SU-DHL-6 (cell line): ENCODE results near the gene AMZ1.

Experiments used
- CTCF ChIP-seq: fragments of 200-600 bp; sonication (generic); IDR thresholded peaks from one replicate; pipeline ENCODE4 v1.5.1; 2017; ENCODE audit warnings: antibody characterized with exemption, mild to moderate bottlenecking, low read length, moderate library complexity; ENCODE audit not compliant: insufficient read depth, poor library complexity, severe bottlenecking
- EZH2phosphoT487 ChIP-seq: fragments of 200-600 bp; sonication (generic), shearing (Covaris generic); conservative IDR thresholded peaks from 2 replicates; pipeline ENCODE4 v1.6.1; 2018; ENCODE audit warnings: mild to moderate bottlenecking, antibody characterized with exemption, low read length, moderate library complexity, mixed read lengths

GRCh38 chr7:2680792-2681490, 7.1 kb upstream of the AMZ1 start:
- TF ChIP-seq CTCF (peak; percentile 61), EZH2phosphoT487 (no peak)
